GM21529 (cell line): Measurements from ENCODE around the gene COL5A3.
"Not testable (repeated sequence)": the region's sequence is repeated elsewhere in the genome, so short reads cannot be mapped to it uniquely, and the experiment has no call there.

Experiments
- ATAC-seq: cut with Tn5 transposase; IDR thresholded peaks from one replicate; pipeline ENCODE4 v1.9.1; 2021; ENCODE audit not compliant: unreplicated experiment

The COL5A3 gene

DNA sequence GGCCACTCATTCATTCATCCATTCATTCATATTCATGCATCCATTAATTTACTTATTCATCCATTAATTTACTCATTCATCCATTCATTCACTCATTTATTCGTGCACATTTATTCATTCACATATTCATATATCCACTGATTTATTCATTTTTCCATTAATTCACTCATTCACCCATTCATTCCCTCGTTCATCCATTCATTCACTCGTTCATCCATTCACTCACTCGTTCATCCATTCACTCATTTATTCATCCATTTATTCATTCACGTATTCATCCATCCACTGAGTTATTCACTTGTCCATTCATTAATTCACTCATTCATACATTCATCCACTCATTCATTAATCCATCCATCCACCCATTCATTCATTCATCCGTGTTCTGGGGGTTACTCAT, 38.2 kb downstream of the COL5A3 start:
- ATAC-seq: no peak

- no peak for ATAC-seq
Measured at GRCh38 chr19:9971166-9971897, 39.0 kb downstream of the COL5A3 start.

GRCh38 chr19:9970481-9970880, 39.8 kb downstream of the COL5A3 start:
- ATAC-seq: no peak

- no peak for ATAC-seq
Measured at GRCh38 chr19:9969688-9969975, 40.7 kb downstream of the COL5A3 start.

GRCh38 chr19:9968820-9969687, 41.2 kb downstream of the COL5A3 start:
- no peak for ATAC-seq

GRCh38 chr19:9967326-9967725, 43.0 kb downstream of the COL5A3 start:
- no peak for ATAC-seq

DNA sequence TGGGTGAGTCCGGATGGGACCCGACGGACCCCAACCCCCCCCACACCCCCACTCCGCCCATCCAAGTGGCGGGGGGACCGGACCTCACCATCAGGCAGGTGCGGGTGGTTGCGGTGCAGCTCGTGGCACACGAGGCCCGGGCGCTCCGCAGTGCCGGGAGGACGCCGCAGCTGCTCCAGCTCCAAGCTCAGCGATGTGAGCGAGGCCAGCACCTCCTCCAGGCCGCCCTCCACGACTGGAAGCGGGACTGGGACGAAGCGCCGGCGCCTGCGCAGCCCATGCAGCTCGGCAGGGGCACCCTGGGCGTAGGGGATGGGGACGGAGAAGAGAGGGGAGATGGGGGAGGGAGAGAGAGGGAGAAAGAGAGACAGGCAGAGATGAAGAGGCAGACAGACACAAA, 43.9 kb downstream of the COL5A3 start:
- no peak for ATAC-seq

- ATAC-seq: no peak
Measured at GRCh38 chr19:9966024-9966423, 44.3 kb downstream of the COL5A3 start.

GRCh38 chr19:9962623-9963290, 47.5 kb downstream of the COL5A3 start:
- no peak for ATAC-seq

GRCh38 chr19:9961103-9961502, 49.2 kb downstream of the COL5A3 start:
- ATAC-seq: no peak

- ATAC-seq: no peak
Measured at GRCh38 chr19:9958379-9958821, 51.9 kb downstream of the COL5A3 start.

GRCh38 chr19:9956956-9957355, 53.3 kb downstream of the COL5A3 start:
- ATAC-seq: no peak

DNA sequence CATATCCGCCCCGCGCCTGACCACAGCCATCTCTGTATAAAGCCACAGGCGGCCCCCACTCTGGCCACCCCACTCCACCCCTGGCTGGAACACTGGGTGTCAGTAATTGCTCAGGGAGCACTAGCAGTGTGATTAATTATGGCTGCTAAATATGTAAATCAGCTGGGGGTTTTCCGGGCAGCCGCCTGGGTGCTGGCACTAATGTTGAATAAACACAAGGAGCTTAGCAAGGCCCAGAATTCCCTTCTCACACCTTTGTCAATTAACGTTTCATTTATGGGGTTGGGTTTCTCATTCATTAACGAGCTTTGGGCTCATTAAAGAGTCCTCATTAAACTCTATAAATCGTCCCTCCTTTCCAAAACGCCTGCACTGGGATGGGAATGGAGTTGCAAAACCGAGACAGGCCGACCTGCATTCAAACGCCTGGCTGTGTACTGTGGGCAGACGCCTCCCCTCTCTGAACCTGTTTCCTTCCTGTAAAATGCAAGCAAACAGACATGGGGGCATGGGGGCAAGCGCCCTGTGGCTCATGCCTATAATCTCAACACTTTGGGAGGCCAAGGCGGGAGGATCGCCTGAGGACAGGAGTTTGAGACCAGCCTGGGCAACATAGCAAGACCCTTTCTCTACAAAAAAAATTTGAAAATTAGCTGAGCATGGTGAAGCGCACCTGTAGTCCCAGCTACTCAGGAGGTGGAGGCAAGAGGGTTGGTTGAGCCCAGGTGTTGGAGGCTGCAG, 56.3 kb downstream of the COL5A3 start:
- no peak for ATAC-seq

- no peak for ATAC-seq
Measured at GRCh38 chr19:9952276-9952675, 58.0 kb downstream of the COL5A3 start.

GRCh38 chr19:9947441-9947840, 62.9 kb downstream of the COL5A3 start:
- ATAC-seq: no peak

- not testable (repeated sequence) for ATAC-seq
Measured at GRCh38 chr19:9946528-9947125, 63.7 kb downstream of the COL5A3 start.

GRCh38 chr19:9945319-9945966, 64.9 kb downstream of the COL5A3 start:
- no peak for ATAC-seq

DNA sequence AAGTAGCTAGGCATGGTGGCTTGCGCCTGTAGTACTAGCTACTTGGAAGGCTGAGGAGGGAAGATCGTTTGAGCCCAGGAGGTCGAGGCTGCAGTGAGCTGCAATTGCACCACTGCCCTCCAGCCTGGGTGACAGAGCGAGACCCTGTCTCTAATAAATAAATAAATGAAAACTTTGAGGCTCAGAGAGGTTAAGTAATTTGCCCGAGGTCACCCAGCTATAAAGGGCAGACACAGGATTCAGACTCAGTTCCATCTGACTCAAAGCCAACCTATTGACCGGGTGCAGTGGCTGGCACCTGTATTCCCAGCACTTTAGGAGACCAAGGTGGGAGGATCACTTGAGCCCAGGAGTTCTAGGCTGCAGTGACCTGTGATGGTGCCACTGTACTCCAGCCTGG, 66.6 kb downstream of the COL5A3 start:
- no peak for ATAC-seq

DNA sequence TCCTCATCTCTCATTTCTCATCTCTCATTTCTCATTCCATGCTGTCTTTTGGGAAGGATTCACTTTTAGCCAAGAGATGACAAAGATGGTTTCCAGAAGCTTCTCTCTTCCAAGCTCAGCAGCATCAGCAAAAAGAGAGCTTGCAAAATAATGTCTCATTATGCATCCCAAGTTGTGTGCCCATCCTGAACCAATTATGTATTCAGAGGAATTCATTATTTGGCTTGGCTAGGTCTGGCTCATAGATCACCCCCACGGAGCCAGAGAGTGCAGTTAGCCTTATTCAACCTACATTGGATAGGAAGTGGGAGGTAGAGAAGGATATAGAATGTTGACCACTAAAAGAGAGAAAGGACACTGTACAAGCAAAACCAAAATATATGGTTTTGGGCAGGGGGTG, 68.6 kb downstream of the COL5A3 start:
- no peak for ATAC-seq

- no peak for ATAC-seq
Measured at GRCh38 chr19:9941231-9941630, 69.1 kb downstream of the COL5A3 start.
